GM19463 (cell line): ENCODE data around the gene TMEM182.

Experiments
- ATAC-seq: cut with Tn5 transposase; IDR thresholded peaks from one replicate; pipeline ENCODE4 v1.9.1; 2021; ENCODE audit warnings: mild to moderate bottlenecking, moderate library complexity; ENCODE audit not compliant: unreplicated experiment

TMEM182 gene

DNA sequence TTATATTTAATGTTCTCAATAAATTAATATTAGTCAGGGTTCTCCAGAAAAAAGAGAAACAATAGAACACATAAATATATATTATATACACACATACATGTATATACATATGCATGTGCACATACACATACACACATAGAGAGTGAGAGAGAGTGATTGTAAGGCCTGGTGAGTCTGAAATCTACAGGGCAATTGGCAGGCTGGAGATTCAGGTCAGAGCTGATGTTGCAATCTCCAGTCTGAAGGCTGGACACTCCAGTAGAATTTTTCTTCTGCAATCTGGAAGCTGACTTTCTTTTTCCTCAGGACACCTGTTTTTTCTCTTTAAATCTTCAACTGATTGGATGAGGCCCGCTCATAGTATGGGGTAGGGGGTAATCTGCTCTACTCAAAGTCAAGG lies 3.2 kb downstream of the TMEM182 start:
- no peak for ATAC-seq

DNA sequence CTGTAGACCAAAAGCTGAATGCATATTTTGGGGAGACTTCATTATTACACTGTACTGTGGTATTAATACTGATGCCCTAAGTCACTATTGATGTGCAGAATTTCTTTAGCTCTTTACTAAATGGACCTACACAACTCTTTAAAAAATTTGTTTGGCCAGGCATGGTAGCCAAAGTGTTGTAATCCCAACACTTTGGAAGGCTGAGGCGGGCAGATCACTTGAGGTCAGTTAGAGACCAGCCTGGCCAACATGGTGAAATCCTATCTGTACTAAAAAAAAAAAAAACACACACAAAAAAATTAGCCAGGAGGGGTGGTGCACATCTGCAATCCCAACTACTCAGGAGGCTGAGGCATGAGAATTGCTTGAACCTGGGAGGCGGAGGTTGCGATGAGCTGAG lies 6.4 kb downstream of the TMEM182 start:
- no peak for ATAC-seq

DNA sequence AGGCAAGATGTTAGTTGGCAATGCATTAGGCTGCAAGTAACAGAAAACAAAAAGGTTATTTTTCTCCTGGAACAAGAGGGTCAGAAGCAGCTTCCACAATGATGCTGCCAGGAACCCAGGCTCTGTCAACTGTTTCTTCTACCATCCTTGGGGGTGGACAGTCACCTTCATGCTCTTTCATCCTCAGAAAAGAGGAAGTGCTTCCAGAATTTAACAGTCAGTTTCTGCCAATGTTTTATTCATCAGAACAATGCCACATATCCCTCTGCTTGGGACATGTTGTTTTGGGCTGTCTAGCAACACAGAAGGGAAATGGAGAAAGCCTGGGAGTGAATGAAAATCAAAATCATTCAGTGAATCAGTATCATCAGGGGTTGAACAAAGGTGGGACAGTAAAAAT lies 7.1 kb downstream of the TMEM182 start:
- ATAC-seq, result no peak

DNA sequence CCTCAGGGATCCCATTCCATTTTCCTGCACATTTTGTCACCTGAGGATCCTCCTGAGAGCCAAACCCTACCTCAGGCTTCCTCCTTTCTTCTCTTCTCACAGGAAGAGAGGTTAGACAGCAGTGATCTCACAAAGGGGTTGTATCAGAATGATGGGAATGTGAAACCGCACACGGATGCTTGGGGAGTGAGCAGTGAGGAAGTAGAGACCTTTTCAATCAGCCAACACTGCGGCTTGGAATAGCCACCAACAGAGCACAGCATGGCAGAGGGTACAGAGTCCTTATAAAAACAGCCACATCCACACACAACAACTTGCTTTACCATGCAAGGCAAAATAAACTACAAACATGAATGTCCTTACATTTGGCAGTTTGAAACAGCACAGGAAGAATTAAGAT lies 8.7 kb downstream of the TMEM182 start:
- no peak for ATAC-seq

DNA sequence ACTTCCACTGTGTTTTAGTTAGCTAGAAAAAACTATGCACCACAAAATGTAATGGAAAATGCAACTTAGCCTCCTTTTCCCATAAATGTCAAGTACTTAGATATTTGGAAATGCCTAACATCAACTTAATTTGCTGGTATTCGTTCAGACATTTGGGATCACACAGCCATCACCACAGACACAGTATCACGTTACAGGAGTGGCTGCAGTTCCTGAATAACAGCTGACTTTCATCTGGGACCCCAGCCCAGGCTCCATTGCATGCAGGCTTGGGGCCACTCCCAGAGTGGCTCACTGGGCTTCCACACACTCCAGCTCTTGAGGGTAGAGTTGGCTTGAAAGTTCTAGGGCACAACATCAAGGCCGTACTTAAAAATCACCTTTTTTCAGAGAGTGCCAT lies 9.3 kb downstream of the TMEM182 start:
- ATAC-seq, result no peak

DNA sequence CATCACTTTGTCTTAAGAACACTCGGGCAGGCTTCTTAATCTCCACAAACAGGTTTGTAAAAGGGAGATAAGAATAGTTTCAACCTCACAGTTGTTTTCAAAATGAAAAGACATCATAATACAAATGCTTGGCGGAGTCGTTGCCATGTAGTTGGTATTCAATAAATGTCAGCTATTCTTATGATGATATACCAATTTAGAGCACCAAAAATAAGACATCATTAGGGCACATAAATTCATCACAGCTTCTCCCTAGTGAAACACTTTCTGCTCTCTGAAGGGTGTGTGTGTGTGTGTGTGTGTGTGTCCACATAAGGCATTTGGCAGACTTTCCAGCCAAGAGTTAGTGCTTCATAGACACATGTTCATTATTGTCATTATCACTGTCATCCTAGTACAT lies 10.8 kb downstream of the TMEM182 start:
- no peak for ATAC-seq

DNA sequence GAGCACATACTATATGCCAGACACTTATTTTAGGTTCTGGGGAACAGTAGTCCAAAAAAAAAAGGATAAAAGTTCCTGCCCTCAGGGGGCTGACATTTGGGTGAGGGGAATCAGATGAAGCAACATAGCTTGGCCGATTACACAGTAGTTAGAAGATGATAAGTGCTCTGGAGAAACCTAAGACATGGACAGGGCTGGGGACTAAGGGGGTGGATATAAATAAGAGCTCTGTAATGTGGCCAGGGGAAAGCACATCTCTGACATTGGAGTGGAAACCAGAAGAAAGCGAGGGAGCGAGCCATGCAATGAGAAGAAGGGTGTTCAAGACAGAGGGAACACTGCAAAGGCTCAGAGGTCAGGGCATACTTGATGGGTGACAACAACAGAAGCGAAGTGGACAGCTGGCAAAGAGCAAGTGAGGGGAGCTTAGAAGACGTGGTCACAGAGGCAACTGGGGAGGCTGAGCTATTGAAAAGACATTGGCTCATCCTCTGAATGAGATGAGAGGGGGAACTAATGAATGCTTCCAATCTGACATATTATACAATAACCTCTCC lies 11.4 kb downstream of the TMEM182 start:
- ATAC-seq, result no peak

DNA sequence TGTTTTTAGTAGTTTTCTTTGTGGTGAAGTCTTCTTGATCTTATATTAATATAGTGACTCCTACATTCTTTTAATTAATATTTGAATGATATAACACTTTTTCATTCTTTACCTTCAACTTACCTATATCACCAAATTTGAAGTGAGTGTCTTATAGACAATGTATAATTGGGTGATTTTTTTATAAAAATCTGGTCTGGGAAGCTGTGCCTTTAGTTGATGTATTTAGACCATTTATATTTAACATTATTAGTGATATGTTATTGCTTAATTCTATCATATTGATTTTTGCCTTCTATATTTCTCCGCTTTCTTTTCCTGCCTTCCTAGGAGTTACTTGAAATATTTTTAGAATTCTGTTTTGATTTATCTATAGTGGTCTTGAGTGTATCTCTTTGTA lies 16.4 kb downstream of the TMEM182 start:
- no peak for ATAC-seq

DNA sequence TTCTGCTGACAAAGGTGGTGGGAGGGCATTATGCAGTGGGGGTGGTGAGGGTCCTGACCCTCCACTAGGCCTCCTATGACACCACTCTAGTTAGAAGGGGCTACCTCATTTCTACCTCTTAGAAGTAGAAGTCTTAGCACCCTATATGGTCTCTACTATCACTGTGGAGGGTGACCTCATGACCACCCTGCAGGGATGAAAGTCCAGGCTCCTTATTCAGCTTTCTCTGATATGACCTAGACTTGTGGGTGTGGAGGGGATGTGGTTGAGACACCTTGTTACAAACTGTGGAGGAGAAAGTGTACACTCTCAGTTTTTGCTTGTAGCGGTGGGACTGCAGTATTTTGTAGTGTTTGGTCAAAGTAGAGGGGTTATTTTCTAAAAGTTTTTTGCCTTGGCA lies 18.6 kb downstream of the TMEM182 start:
- no peak for ATAC-seq

DNA sequence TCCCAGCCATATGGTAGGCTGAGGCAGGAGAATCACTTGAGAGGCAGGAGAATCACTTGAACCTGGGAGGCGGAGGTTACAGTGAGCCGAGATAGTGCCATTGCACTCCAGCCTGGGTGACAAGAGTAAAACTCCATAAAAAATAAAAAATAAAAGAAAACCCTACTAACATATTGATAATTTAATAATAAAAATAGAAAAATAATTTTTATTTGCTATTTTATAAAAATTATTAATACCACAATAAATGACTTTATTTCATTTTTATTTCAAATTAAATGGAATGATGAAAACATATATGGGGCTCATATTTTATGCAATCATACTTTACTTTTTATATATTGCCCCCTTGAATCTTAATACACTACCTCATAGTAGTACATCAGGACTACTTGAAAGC lies 20.4 kb downstream of the TMEM182 start:
- ATAC-seq, result no peak

- no peak for ATAC-seq
Measured at GRCh38 chr2:102782933-102783332, 21.1 kb downstream of the TMEM182 start.

DNA sequence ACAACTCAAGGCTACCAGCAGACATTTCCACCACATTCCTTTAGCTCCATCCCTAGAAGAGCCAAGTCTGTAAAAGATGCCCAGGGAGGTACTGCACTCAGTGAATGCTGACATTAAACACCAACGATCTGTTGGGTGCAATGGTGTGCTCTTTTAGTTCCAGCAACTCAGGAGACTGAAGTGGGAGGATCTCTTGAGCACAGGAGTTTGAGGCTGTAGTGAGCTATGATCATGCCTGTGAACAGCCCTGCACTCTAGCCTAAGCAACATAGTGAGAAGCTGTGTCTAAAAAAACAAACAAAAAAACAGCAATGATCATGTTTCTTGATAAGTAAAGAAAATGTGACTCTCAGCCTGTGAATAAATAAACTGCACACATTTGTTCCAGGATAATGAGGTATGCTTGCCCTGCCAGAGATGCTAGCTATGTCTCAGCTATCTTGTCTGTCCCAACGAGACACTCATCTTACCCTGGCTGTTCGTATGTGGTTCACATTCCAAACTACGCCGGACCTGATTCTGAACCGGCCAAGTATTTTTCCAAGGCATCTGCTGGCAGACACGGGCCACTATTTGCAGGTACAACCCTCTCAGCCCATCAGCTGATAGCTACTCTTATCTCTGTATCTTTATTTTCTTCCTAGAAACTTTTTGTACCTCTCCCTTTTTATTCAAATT lies 21.8 kb downstream of the TMEM182 start:
- ATAC-seq, result no peak

- no peak for ATAC-seq
Measured at GRCh38 chr2:102784940-102785339, 23.1 kb downstream of the TMEM182 start.

DNA sequence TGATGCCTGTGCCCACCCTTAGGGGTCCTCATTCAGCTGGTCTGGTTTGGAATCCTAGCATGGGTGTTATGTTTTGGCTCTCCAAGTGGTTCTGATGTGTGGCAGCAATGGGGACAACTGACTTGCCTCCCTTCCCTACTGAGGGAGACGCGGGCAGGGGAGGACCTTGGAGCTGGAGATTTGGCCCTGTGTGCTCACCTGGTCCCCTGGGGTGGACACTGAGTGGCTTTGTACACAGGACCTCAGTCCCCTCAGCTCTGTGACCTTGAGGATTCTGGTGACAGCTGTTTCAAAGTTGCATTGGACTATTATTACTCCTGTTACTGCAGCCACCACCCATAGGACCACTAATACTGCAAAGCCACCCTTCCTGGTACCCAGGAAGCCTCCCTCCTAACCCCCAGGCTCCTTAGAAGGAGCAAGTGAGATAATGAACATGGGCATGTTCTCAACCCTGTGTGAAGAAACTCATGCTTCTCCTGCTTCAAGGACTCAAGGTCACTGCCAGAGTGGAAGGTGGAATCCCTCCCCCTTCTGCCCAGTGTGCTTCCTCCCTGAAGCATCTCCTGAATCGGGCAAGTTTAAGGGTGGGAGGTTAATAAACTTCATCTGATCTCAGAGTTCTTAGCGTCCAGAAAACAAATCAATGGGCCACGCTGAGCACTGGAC lies 26.5 kb downstream of the TMEM182 start:
- no peak for ATAC-seq

GRCh38 chr2:102788885-102789260 lies 27.0 kb downstream of the TMEM182 start:
- ATAC-seq, result no peak

DNA sequence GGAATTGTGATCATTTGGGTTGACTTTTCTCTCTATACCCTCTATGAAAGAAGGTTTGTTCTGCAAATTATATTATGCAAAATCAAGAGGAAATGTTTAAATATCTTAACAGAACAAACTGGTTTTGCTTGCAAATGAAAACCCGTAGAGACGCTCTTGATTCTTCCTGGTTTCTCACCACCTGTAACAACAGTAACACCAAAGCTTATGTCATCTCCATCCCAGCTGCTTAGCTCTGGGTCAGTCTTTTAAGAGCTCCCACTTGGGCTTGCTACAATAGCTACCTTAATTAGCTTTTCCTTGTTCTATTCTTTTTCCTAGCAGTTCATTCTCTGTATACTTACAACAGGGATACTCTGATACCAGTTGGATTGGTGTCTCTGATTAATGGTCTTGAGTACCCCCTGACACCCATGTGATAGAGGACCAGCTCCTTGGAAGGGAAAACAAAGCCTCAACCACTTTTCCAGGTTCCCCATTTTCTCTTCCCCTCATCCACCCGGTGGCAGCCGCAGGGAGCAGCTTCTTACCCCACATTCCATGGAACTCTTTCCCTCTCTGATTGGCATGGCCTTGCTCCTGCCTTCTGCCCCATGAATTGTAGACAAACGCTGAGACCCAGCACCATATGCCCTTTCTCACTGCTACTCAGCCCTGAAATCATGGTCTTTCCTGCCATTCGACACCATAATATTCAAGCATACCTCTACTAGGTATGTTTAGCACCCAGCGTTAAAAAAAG lies 27.7 kb downstream of the TMEM182 start:
- no peak for ATAC-seq

- ATAC-seq, result no peak
Measured at GRCh38 chr2:102790091-102790455, 28.2 kb downstream of the TMEM182 start.

GRCh38 chr2:102792568-102793208 lies 30.9 kb downstream of the TMEM182 start:
- no peak for ATAC-seq

DNA sequence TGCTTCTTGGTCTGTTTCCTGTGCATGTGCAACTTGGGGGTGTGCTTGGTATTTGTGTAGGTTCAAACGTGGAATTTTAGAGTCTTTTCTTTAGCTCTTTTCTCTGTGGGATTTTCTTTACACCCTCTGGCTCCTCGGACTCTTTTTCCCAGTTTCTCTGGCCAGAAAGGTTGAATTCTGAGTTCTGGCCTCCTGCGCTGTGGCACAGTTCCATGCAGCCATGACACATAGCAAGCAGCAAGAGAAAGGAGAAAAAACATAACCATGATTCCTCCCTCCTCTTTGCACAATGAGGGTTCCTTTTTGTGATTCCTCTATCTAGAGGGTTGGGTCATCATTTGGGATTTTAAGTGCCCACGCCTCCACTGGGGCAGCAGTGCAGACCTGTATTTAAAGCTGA lies 33.8 kb downstream of the TMEM182 start:
- no peak for ATAC-seq

DNA sequence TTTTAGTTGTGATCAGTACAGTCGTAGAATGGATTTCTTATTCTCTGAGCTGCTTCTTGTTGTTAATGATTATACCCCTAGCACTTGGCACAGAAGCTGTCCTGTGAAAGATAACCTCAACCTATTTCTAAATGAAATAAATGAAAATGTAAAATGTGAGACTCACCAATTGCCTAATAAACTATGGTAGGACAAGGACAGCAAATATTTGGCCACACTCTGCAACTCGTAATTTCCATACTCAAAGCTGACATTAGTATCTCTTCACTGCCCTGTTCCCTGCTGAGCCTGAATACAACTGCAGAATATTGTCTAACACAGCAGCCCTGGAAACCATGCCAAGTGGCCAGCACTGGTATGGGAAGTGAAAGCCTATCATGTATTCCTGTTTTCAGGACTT lies 34.5 kb downstream of the TMEM182 start:
- ATAC-seq, result no peak

DNA sequence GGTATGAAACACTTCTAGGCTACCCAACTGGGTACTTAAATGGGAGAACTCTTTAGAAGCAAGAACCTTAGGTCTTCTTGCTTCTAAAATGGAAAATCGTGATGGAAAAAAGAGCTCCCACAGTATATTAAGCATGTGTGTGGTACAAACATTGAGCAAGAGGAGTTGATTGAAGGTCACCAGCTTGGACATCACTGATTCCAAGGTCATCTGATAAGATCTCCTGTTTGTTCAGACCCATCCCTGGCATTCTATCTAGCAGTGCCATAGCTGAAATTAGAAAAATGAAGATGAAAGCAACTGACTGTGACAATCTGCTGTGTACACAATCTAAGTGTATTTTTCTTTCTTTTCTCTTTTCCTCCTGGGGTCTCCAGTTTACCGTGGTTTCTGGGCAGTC lies 35.7 kb downstream of the TMEM182 start:
- ATAC-seq, result no peak

- ATAC-seq, result no peak
Measured at GRCh38 chr2:102798181-102798580, 36.4 kb downstream of the TMEM182 start.
